ENCODE measurements around the gene LRG1. TPM values are rescaled to one million over a fixed set of nuclear protein-coding genes. Genes with fewer than 3 reads are reported as not detected.
A peak's percentile ranks its signal among the peaks of the same experiment; 100 is the strongest.

The LRG1 gene
- total and polyA plus RNA-seq, 9 of the 15 experiments (the other 6 are each of a cell fraction or from before 2014, with no cell fraction given): 1.5 to 11.9 (median 8.7) TPM

DNA sequence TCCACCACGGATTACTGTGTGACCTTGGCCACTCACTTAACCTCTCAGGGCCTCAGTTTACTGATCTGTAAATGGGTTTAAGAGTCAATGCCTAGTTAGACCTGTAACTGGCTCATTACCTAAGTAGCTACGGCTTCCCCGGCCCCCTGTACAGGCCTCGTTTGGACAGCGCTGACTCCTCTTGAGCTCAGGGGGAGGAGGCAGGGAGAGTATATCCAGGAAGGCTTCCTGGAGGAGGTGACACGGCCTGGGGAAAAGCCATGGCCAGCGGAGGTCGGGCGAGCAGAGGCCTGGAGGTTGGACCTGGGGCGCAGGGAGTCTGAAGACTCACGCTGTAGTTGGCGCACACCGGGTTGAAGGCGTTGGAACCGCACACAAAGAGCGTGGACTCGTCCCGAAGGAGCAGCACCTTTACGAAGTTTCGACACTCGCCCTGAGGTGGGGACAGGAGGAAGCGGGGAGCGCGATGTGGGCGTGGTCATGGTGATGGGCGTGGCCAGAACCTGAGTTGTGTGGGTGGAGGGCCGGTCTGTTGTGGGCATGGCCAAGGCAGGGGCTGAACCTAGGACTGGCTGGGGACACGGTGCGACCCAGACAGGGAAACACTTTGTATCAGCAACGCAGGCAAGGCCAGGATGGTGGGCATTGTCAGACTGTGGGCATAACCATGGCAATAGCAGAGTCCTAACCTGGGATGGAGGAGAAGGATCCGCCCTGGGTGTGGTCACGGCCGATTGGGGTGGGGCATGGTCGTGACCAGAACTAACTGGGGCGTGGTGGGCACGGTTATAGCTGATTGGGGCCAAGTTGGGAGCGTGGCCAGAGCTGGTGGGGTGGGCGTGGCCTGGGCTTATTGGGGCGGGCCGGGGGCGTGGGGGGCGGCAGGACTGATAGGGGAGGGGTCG lies 16.1 kb upstream of the LRG1 start (continued):
- TF ChIP-seq MEF2A (IDR thresholded peaks at IDR 0.05; ENCODE audit: control insufficient read depth, low read depth, low read length) (no peak), PHF8 (IDR thresholded peaks at IDR 0.05; ENCODE audit: borderline replicate concordance, low read length) (peak; percentile 26; the same call in 1 of the 2 replicates), TCF3 (CRISPR knock-in tag; IDR thresholded peaks at IDR 0.05) (no peak), DACH1 (IDR thresholded peaks at IDR 0.05; ENCODE audit: partially characterized antibody) (peak; percentile 71), KLF1 (tag; IDR thresholded peaks at IDR 0.05) (peak; percentile 71; the same call in 1 of the 2 replicates), CEBPB (tag; IDR thresholded peaks at IDR 0.05) (peak; percentile 94), GATA2 (CRISPR knock-in tag; IDR thresholded peaks at IDR 0.05) (no peak), DMBX1 (CRISPR knock-in tag; IDR thresholded peaks at IDR 0.05; ENCODE audit: borderline replicate concordance) (no peak), SPI1 (IDR thresholded peaks at IDR 0.05; ENCODE audit: borderline replicate concordance, low read depth, low read length) (no peak; the same call in 1 of the 2 replicates), SIN3B (IDR thresholded peaks at IDR 0.05; ENCODE audit: low read depth) (no peak), ZNF354B (CRISPR knock-in tag; IDR thresholded peaks at IDR 0.05) (no peak), CCNT2 (IDR thresholded peaks at IDR 0.05; ENCODE audit: borderline replicate concordance, extremely low read depth, insufficient read length, low read depth, low read length) (peak; percentile 13), NCOA1 (IDR thresholded peaks at IDR 0.05; ENCODE audit: low read depth) (no peak), MCM7 (IDR thresholded peaks at IDR 0.05) (no peak), ZNF274 (IDR thresholded peaks at IDR 0.05; ENCODE audit: borderline replicate concordance, low read depth, low read length) (no peak)
- TF ChIP-seq, protein P1, sequence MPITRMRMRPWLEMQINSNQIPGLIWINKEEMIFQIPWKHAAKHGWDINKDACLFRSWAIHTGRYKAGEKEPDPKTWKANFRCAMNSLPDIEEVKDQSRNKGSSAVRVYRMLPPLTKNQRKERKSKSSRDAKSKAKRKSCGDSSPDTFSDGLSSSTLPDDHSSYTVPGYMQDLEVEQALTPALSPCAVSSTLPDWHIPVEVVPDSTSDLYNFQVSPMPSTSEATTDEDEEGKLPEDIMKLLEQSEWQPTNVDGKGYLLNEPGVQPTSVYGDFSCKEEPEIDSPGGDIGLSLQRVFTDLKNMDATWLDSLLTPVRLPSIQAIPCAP (CRISPR knock-in tag; IDR thresholded peaks at IDR 0.05; ENCODE audit: borderline replicate concordance): no peak
- TF ChIP-seq, protein P2, sequence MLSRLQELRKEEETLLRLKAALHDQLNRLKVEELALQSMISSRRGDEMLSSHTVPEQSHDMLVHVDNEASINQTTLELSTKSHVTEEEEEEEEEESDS (CRISPR knock-in tag; IDR thresholded peaks at IDR 0.05): no peak
- TF ChIP-seq, protein P3, sequence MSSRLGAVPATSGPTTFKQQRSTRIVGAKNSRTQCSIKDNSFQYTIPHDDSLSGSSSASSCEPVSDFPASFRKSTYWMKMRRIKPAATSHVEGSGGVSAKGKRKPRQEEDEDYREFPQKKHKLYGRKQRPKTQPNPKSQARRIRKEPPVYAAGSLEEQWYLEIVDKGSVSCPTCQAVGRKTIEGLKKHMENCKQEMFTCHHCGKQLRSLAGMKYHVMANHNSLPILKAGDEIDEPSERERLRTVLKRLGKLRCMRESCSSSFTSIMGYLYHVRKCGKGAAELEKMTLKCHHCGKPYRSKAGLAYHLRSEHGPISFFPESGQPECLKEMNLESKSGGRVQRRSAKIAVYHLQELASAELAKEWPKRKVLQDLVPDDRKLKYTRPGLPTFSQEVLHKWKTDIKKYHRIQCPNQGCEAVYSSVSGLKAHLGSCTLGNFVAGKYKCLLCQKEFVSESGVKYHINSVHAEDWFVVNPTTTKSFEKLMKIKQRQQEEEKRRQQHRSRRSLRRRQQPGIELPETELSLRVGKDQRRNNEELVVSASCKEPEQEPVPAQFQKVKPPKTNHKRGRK (tag; IDR thresholded peaks at IDR 0.05): no peak
- TF ChIP-seq, protein P4, sequence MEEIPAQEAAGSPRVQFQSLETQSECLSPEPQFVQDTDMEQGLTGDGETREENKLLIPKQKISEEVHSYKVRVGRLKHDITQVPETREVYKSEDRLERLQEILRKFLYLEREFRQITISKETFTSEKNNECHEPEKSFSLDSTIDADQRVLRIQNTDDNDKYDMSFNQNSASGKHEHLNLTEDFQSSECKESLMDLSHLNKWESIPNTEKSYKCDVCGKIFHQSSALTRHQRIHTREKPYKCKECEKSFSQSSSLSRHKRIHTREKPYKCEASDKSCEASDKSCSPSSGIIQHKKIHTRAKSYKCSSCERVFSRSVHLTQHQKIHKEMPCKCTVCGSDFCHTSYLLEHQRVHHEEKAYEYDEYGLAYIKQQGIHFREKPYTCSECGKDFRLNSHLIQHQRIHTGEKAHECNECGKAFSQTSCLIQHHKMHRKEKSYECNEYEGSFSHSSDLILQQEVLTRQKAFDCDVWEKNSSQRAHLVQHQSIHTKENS (CRISPR knock-in tag; IDR thresholded peaks at IDR 0.05): no peak
- TF ChIP-seq, protein P5, sequence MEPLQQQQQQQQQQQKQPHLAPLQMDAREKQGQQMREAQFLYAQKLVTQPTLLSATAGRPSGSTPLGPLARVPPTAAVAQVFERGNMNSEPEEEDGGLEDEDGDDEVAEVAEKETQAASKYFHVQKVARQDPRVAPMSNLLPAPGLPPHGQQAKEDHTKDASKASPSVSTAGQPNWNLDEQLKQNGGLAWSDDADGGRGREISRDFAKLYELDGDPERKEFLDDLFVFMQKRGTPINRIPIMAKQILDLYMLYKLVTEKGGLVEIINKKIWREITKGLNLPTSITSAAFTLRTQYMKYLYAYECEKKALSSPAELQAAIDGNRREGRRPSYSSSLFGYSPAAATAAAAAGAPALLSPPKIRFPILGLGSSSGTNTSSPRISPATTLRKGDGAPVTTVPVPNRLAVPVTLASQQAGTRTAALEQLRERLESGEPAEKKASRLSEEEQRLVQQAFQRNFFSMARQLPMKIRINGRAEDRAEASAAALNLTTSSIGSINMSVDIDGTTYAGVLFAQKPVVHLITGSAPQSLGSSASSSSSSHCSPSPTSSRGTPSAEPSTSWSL (CRISPR knock-in tag; IDR thresholded peaks at IDR 0.05; ENCODE audit: borderline replicate concordance): no peak
- TF ChIP-seq, protein P6, sequence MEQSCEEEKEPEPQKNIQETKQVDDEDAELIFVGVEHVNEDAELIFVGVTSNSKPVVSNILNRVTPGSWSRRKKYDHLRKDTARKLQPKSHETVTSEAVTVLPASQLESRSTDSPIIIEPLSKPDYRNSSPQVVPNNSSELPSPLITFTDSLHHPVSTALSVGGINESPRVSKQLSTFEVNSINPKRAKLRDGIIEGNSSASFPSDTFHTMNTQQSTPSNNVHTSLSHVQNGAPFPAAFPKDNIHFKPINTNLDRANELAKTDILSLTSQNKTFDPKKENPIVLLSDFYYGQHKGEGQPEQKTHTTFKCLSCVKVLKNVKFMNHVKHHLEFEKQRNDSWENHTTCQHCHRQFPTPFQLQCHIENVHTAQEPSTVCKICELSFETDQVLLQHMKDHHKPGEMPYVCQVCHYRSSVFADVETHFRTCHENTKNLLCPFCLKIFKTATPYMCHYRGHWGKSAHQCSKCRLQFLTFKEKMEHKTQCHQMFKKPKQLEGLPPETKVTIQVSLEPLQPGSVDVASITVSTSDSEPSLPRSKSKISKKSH (CRISPR knock-in tag; IDR thresholded peaks at IDR 0.05): no peak
